HG03439 (cell line): ENCODE results near the gene ANO4.
"Not testable (repeated sequence)": the region's sequence is repeated elsewhere in the genome, so short reads cannot be mapped to it uniquely, and the experiment has no call there.

Source experiments
- ATAC-seq: cut with Tn5 transposase; IDR thresholded peaks from one replicate; pipeline ENCODE4 v1.9.1; 2021; ENCODE audit warnings: mild to moderate bottlenecking, moderate library complexity; ENCODE audit not compliant: unreplicated experiment

ANO4 gene

GRCh38 chr12:101078536-101079285 is 284.1 kb downstream of the ANO4 start:
- ATAC-seq: no peak

- ATAC-seq: no peak
Measured at GRCh38 chr12:101082706-101083105, 288.1 kb downstream of the ANO4 start.

GRCh38 chr12:101086490-101087135 is 292.0 kb downstream of the ANO4 start:
- no peak for ATAC-seq

GRCh38 chr12:101087920-101088319 is 293.3 kb downstream of the ANO4 start:
- ATAC-seq: no peak

GRCh38 chr12:101089271-101089670 is 294.7 kb downstream of the ANO4 start:
- ATAC-seq: no peak

GRCh38 chr12:101090222-101090621 is 295.6 kb downstream of the ANO4 start:
- not testable (repeated sequence) for ATAC-seq

GRCh38 chr12:101097829-101098580 is 303.4 kb downstream of the ANO4 start:
- ATAC-seq: no peak

- ATAC-seq: no peak
Measured at GRCh38 chr12:101107032-101107763, 312.6 kb downstream of the ANO4 start.

GRCh38 chr12:101108130-101108529 is 313.6 kb downstream of the ANO4 start:
- ATAC-seq: no peak

GRCh38 chr12:101110866-101111265 is 316.3 kb downstream of the ANO4 start:
- ATAC-seq: no peak

- ATAC-seq: no peak
Measured at GRCh38 chr12:101111441-101111840, 316.9 kb downstream of the ANO4 start.

GRCh38 chr12:101115326-101115725 is 320.8 kb downstream of the ANO4 start:
- no peak for ATAC-seq

GRCh38 chr12:101116911-101117310 is 322.3 kb downstream of the ANO4 start:
- ATAC-seq: no peak

- no peak for ATAC-seq
Measured at GRCh38 chr12:101117842-101118241, 323.3 kb downstream of the ANO4 start.

- ATAC-seq: no peak
Measured at GRCh38 chr12:101127521-101128219, 333.1 kb downstream of the ANO4 start.

GRCh38 chr12:101145777-101146431 is 351.3 kb downstream of the ANO4 start:
- ATAC-seq: not testable (repeated sequence)

- ATAC-seq: no peak
Measured at GRCh38 chr12:101165319-101165718, 370.7 kb downstream of the ANO4 start.

GRCh38 chr12:101166866-101167265 is 372.3 kb downstream of the ANO4 start:
- no peak for ATAC-seq

GRCh38 chr12:101168001-101168400 is 373.4 kb downstream of the ANO4 start:
- no peak for ATAC-seq

GRCh38 chr12:101172316-101172715 is 377.7 kb downstream of the ANO4 start:
- ATAC-seq: no peak
